GM23248 (cell line): ENCODE data around the gene ARMH3.

Experiments used
- EZH2 ChIP-seq: fragments of 200-600 bp; sonication (generic); IDR thresholded peaks from 2 replicates; pipeline ENCODE4 v1.6.1; 2018; ENCODE audit warnings: antibody characterized with exemption, mild to moderate bottlenecking; ENCODE audit not compliant: insufficient read depth, poor library complexity, severe bottlenecking
- EZH2phosphoT487 ChIP-seq: fragments of 200-600 bp; sonication (generic); IDR thresholded peaks from 2 replicates; pipeline ENCODE4 v1.6.1; 2018; ENCODE audit warnings: antibody characterized with exemption, moderate library complexity, mild to moderate bottlenecking, low read depth; ENCODE audit not compliant: insufficient read depth

- no peak for TF ChIP-seq EZH2phosphoT487
- no peak for TF ChIP-seq EZH2
These were observed 99.1 kb downstream of the ARMH3 start for GRCh38 chr10:101956898-101957297.
